ENCODE results near the gene SPACA7.

The SPACA7 gene

DNA sequence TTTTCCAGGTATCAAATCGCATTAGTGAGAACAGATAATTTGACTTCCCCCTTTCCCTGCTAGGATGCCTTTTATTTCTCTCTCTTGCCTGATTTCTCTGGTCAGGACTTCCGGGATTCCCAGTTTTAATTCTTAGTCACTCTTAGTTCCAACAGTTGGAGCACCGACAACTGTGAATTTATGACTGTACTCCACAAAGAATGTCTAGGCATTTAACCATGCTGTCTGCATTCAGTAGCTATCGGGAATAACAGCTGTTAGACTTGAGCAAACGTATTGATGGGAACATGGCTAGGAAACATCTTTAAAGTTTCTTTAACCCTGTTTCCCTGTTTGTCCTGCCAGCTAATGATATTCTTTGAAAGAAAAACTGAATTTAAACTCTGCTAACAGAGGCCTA is 14.1 kb upstream of the SPACA7 start:
- Histone ChIP-seq H3K27me3 (ENCODE audit: insufficient read depth, low read length, poor library complexity, severe bottlenecking) (no peaks in the 10 kb centered on the region), H3K79me2 (ENCODE audit: insufficient read depth, low read length) (no peaks in the 10 kb centered on the region), H2AFZ (ENCODE audit: low read length) (no peak overlapping the region), H3F3A (ENCODE audit: low read depth) (no peaks in the 10 kb centered on the region), H3K9me3 (ENCODE audit: insufficient read depth, low read depth, low read length) (peaks cover 9% of the 10 kb centered on the region; the same call in 1 of the 2 replicates), H3K4me2 (ENCODE audit: low read depth, low read length, poor library complexity, severe bottlenecking) (no peak overlapping the region), H3K4me3 (ENCODE audit: low read length, poor library complexity, severe bottlenecking) (no peak overlapping the region), H3K9ac (ENCODE audit: low read depth, low read length, poor library complexity, severe bottlenecking) (no peak overlapping the region), H3K4me1 (ENCODE audit: insufficient read depth, low read length, poor library complexity, severe bottlenecking) (no peaks in the 10 kb centered on the region), H3K36me3 (ENCODE audit: insufficient read depth, low read length) (no peaks in the 10 kb centered on the region), H4K20me1 (ENCODE audit: insufficient read depth, low read length, poor library complexity, severe bottlenecking) (no peaks in the 10 kb centered on the region), H3K9me2 (replicated peaks; ENCODE audit: low read depth, low read length) (no peaks in the 10 kb centered on the region)
- TF ChIP-seq EZH2phosphoT487 (IDR thresholded peaks at IDR 0.05; ENCODE audit: borderline replicate concordance), result no peak
- TF ChIP-seq, protein P1, sequence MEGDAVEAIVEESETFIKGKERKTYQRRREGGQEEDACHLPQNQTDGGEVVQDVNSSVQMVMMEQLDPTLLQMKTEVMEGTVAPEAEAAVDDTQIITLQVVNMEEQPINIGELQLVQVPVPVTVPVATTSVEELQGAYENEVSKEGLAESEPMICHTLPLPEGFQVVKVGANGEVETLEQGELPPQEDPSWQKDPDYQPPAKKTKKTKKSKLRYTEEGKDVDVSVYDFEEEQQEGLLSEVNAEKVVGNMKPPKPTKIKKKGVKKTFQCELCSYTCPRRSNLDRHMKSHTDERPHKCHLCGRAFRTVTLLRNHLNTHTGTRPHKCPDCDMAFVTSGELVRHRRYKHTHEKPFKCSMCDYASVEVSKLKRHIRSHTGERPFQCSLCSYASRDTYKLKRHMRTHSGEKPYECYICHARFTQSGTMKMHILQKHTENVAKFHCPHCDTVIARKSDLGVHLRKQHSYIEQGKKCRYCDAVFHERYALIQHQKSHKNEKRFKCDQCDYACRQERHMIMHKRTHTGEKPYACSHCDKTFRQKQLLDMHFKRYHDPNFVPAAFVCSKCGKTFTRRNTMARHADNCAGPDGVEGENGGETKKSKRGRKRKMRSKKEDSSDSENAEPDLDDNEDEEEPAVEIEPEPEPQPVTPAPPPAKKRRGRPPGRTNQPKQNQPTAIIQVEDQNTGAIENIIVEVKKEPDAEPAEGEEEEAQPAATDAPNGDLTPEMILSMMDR (conservative IDR thresholded peaks at IDR 0.05; ENCODE audit: low read length), result no peak

- no peaks in the 10 kb centered on the region for H3K36me3 ChIP-seq (ENCODE audit: insufficient read depth, low read length)
- H3K4me3 ChIP-seq (ENCODE audit: low read length, poor library complexity, severe bottlenecking), result no peak overlapping the region
- H3K4me2 ChIP-seq (ENCODE audit: low read depth, low read length, poor library complexity, severe bottlenecking), result no peak overlapping the region
- no peak overlapping the region for H2AFZ ChIP-seq (ENCODE audit: low read length)
- H3K9me2 ChIP-seq (replicated peaks; ENCODE audit: low read depth, low read length), result no peaks in the 10 kb centered on the region
- no peaks in the 10 kb centered on the region for H3K79me2 ChIP-seq (ENCODE audit: insufficient read depth, low read length)
- no peaks in the 10 kb centered on the region for H3K4me1 ChIP-seq (ENCODE audit: insufficient read depth, low read length, poor library complexity, severe bottlenecking)
- no peaks in the 10 kb centered on the region for H3F3A ChIP-seq (ENCODE audit: low read depth)
- no peaks in the 10 kb centered on the region for H3K27me3 ChIP-seq (ENCODE audit: insufficient read depth, low read length, poor library complexity, severe bottlenecking)
- H3K9me3 ChIP-seq (ENCODE audit: insufficient read depth, low read depth, low read length), result peaks cover 9% of the 10 kb centered on the region; the same call in 1 of the 2 replicates
- no peaks in the 10 kb centered on the region for H4K20me1 ChIP-seq (ENCODE audit: insufficient read depth, low read length, poor library complexity, severe bottlenecking)
- no peak overlapping the region for H3K9ac ChIP-seq (ENCODE audit: low read depth, low read length, poor library complexity, severe bottlenecking)
- no peak for TF ChIP-seq EZH2phosphoT487 (IDR thresholded peaks at IDR 0.05; ENCODE audit: borderline replicate concordance)
- TF ChIP-seq, protein P1 (conservative IDR thresholded peaks at IDR 0.05; ENCODE audit: low read length), result no peak
Measured at GRCh38 chr13:112363867-112364528, 12.2 kb upstream of the SPACA7 start.

GRCh38 chr13:112366907-112367646 is 9.1 kb upstream of the SPACA7 start:
- H3K79me2 ChIP-seq (ENCODE audit: insufficient read depth, low read length), result no peaks in the 10 kb centered on the region
- H4K20me1 ChIP-seq (ENCODE audit: insufficient read depth, low read length, poor library complexity, severe bottlenecking), result no peaks in the 10 kb centered on the region
- H2AFZ ChIP-seq (ENCODE audit: low read length), result no peak overlapping the region
- H3K9ac ChIP-seq (ENCODE audit: low read depth, low read length, poor library complexity, severe bottlenecking), result no peak overlapping the region
- H3K9me3 ChIP-seq (ENCODE audit: insufficient read depth, low read depth, low read length), result peaks cover 9% of the 10 kb centered on the region; the same call in 1 of the 2 replicates
- H3K9me2 ChIP-seq (replicated peaks; ENCODE audit: low read depth, low read length), result no peaks in the 10 kb centered on the region
- H3K36me3 ChIP-seq (ENCODE audit: insufficient read depth, low read length), result no peaks in the 10 kb centered on the region
- no peak overlapping the region for H3K4me2 ChIP-seq (ENCODE audit: low read depth, low read length, poor library complexity, severe bottlenecking)
- H3K4me1 ChIP-seq (ENCODE audit: insufficient read depth, low read length, poor library complexity, severe bottlenecking), result no peaks in the 10 kb centered on the region
- no peaks in the 10 kb centered on the region for H3K27me3 ChIP-seq (ENCODE audit: insufficient read depth, low read length, poor library complexity, severe bottlenecking)
- H3F3A ChIP-seq (ENCODE audit: low read depth), result no peaks in the 10 kb centered on the region
- TF ChIP-seq, protein P1 (conservative IDR thresholded peaks at IDR 0.05; ENCODE audit: low read length), result no peak
- TF ChIP-seq EZH2phosphoT487 (IDR thresholded peaks at IDR 0.05; ENCODE audit: borderline replicate concordance), result no peak
- no peak overlapping the region for H3K4me3 ChIP-seq (ENCODE audit: low read length, poor library complexity, severe bottlenecking)
